Middle frontal gyrus (tissue), 1 donor: ENCODE data around the gene SPACA4.

Source experiments
- DNase-seq: peaks from one replicate; pipeline ENCODE4 v3.0.0-alpha.2; 2015; ENCODE audit warnings: low spot score; ENCODE audit errors: extremely low spot score

The SPACA4 gene

DNA sequence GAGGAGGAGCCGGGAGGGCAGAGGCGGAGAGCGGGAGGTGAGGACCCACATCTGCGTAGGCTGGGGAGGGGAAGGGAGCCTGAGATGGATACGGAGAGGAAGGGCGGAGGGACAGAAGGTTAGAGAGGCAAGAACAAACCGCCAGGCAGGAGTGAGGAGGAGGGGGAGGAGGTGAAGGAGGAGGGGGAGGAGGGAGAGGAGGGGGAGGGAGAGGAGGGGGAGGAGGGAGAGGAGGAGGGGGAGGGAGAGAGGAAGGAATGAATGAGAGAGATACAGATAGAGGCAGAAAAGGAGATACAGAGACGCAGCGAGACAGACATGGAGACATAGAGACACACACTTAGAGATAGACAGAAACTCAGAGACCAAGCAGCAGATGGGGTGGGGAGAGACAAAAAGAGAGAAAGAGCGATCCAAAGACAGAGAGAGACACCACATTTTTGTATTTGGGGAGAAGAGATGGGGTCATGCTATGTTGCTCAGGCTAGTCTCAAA is 40.2 kb downstream of the SPACA4 start:
- no peak for DNase-seq

DNA sequence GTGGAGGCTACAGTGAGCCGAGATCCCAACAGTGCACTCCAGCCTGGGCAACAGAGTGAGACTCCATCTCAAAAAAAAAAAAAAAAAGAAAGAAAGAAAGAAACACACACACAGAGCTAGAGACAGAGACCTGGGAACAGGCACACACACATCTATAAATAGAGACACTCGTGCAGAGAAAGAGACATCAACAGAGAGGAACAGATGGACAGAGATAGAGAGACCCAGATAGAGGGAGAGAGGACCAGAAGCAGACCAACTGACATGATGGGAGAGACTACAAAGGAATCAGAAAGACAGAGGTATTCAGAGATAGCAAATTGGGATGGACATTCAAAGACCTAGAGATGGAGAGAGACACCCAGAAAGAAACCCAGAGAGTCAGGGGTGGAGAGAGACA is 41.6 kb downstream of the SPACA4 start:
- no peak for DNase-seq

DNA sequence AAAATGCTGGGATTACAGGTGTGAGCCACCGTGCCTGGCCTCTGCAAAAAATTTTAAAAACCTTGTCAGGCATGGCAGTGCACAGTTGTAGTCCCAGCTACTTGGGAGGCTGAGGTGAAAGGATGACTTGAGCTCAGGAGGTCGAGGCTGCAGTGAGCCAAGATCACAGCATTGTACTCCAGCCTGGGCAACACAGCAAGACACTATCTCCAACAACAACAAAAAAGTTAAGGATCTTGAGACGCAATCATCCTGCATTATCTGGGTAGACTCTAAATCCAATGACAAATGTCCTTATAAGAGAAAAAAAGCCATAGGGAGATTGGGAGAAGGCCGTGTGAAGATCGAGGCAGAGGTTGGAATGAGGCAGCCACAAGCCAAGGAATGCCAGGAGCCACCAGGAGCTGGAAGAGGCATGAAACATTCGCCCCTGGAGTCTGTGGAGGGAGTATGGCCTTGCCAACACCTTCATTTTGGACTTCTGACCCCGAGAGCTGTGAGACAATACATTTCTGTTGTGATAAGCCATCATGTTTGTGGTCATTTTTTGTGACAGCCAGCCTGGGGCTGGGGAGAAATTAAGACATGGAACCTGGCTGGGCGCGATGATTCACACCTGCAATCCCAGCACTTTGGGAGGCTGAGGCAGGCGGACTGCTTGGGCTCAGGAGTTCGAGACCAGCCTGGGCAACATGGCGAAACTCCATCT is 44.6 kb downstream of the SPACA4 start:
- no peak for DNase-seq

DNA sequence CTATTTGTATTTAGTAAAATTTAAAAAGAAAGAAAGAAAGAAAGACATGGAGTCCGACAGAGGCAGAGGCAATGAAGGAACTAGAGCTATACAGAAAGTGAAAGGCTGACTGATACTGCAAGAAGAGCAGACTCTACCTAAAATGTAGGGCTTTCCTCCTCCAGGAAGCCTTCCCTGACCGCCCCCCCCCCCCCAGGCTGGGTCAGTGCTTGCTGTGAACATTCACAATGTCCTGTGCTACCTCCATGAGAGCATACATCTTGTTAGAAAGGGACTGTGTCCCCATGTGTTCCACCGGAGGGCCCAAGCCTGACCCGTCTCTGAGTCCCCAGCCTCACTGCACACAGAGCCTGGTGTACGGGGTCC is 45.1 kb downstream of the SPACA4 start:
- no peak for DNase-seq

DNA sequence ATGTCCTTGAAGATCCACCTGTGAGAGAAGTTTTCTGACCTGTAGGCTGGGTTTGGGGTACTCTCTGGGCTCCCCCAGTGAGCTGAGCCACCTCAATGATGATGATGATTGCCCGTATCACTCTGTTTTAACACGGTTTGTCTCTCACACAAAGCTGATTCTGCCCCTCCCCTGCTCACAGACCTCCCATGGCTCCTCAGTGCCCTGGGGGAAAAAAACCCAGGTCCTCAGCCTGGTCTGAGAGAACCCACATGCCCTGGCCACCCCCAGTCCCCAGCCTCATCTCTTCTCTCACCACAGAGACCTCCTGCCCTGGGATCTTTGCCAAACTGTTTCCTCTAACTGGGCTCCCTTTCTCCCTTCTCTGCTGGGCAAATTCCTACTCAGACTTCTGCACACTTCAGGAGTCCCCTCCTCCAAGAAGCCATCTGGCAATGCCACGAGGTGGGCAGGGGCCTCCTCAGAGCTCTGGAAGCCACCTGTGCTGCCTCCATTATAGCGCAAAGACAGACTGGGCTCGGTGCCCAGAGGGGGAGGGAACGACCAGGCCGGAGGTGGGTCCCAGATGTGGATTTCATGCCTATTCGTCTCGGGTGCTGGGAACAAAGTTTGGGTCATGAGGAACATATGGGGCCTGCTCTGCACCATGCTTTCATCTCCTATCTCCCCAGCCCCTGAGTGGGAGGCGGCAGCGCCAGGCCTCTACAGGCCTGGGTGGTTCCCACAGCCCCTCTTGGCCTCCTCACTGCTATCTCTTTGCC is 47.9 kb downstream of the SPACA4 start:
- no peak for DNase-seq

DNA sequence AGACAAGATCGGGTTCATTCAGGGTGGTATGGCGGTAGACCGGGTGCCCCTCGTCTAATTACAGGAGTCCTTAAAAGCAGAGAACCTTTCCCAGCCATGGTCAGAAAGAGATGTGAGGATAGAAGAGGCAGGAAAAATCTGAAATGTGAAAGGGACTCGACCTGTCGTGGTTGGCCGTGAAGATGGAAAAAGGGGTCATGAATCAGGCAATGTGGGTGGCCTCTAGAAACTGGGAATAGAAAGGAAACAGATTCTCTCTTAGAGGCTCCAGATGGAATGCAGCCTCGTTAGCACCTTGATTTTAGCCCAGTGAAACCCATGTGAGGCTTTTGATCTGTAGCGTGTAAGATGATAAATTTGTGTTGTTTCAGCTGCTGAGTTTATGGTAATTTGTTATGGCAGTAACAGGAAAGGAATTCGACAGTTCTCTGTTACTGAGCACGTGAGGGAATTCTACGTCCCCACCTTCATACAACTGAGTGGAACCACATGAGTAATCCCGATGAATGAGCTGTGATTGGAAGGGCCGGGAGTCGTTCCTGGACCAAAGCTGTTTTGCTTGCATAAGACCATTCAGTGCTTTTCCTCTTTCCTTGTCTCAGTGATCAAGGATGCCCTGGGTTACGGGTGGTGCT is 50.4 kb downstream of the SPACA4 start:
- no peak for DNase-seq
